Loucy (cell line): ENCODE measurements around the gene DTYMK.

Source experiments
- H2AFZ ChIP-seq: fragments of 200-600 bp; sonication (generic); 2 replicates; pipeline ENCODE4 v1.6.0; 2016; ENCODE audit warnings: antibody characterized with exemption, mild to moderate bottlenecking, low read length, moderate library complexity
- H3F3A ChIP-seq: fragments of 200-600 bp; 2 replicates; pipeline ENCODE4 v1.6.0; 2016; ENCODE audit warnings: antibody characterized with exemption, low read depth, mild to moderate bottlenecking
- H3K27me3 ChIP-seq: fragments of 200-600 bp; sonication (generic); 2 replicates; pipeline ENCODE4 v1.6.1; 2014; ENCODE audit warnings: low read length, mild to moderate bottlenecking; ENCODE audit not compliant: insufficient read depth, poor library complexity, severe bottlenecking
- H3K36me3 ChIP-seq: fragments of 200-600 bp; sonication (generic); 2 replicates; pipeline ENCODE4 v1.6.1; 2016; ENCODE audit warnings: low read length; ENCODE audit not compliant: insufficient read depth
- H3K4me1 ChIP-seq: fragments of 200-600 bp; sonication (generic); 2 replicates; pipeline ENCODE4 v1.5.1; 2014; ENCODE audit warnings: low read length, mild to moderate bottlenecking; ENCODE audit not compliant: insufficient read depth, poor library complexity, severe bottlenecking
- H3K4me2 ChIP-seq: fragments of 200-600 bp; sonication (generic); 2 replicates; pipeline ENCODE4 v1.6.0; 2014; ENCODE audit warnings: antibody characterized with exemption, low read length, low read depth, mild to moderate bottlenecking; ENCODE audit not compliant: poor library complexity, severe bottlenecking
- H3K4me3 ChIP-seq: fragments of 200-600 bp; sonication (generic); 2 replicates; pipeline ENCODE4 v1.5.1; 2014; ENCODE audit warnings: low read length, mild to moderate bottlenecking, mixed read lengths; ENCODE audit not compliant: poor library complexity, severe bottlenecking
- H3K79me2 ChIP-seq: fragments of 200-600 bp; sonication (generic); 2 replicates; pipeline ENCODE4 v1.6.1; 2014; ENCODE audit warnings: low read length; ENCODE audit not compliant: insufficient read depth
- H3K9ac ChIP-seq: fragments of 200-600 bp; sonication (generic); 2 replicates; pipeline ENCODE4 v1.6.0; 2014; ENCODE audit warnings: mild to moderate bottlenecking, low read depth, low read length, moderate library complexity; ENCODE audit not compliant: poor library complexity, severe bottlenecking
- H3K9me2 ChIP-seq: fragments of 200-600 bp; sonication (generic); replicated peaks from 2 replicates; pipeline ENCODE4 v1.6.1; 2016; ENCODE audit warnings: low read depth, low read length, mixed read lengths
- H3K9me3 ChIP-seq: fragments of 200-600 bp; sonication (generic); 2 replicates; pipeline ENCODE4 v1.6.1; 2014; ENCODE audit warnings: mild to moderate bottlenecking, antibody characterized with exemption, low read length, low read depth; ENCODE audit not compliant: insufficient read depth
- H4K20me1 ChIP-seq: fragments of 200-600 bp; sonication (generic); 2 replicates; pipeline ENCODE4 v1.6.0; 2014; ENCODE audit warnings: antibody characterized with exemption, low read length, mild to moderate bottlenecking; ENCODE audit not compliant: insufficient read depth, poor library complexity, severe bottlenecking
- CTCF ChIP-seq: fragments of 200-600 bp; sonication (generic); conservative IDR thresholded peaks from 2 replicates; pipeline ENCODE4 v1.5.1; 2014; ENCODE audit warnings: mild to moderate bottlenecking, antibody characterized with exemption, low read length
- EZH2phosphoT487 ChIP-seq: fragments of 200-600 bp; IDR thresholded peaks from 2 replicates; pipeline ENCODE4 v1.6.1; 2018; ENCODE audit warnings: antibody characterized with exemption, mild to moderate bottlenecking, moderate library complexity, borderline replicate concordance

Gene DTYMK

GRCh38 chr2:241677392-241677791 is 9.2 kb downstream of the DTYMK start:
- Histone ChIP-seq H3K4me2 (no peak overlapping the region), H3F3A (no peaks in the 10 kb centered on the region), H3K9ac (no peak overlapping the region), H3K79me2 (peaks cover 2% of the 10 kb centered on the region; the same call in 1 of the 2 replicates), H3K4me1 (no peaks in the 10 kb centered on the region), H4K20me1 (no peaks in the 10 kb centered on the region), H3K27me3 (no peaks in the 10 kb centered on the region), H2AFZ (no peak overlapping the region), H3K9me2 (no peaks in the 10 kb centered on the region), H3K36me3 (peaks cover 48% of the 10 kb centered on the region; the same call in 1 of the 2 replicates), H3K4me3 (no peak overlapping the region), H3K9me3 (no peaks in the 10 kb centered on the region)
- TF ChIP-seq CTCF (no peak), EZH2phosphoT487 (no peak)

GRCh38 chr2:241676665-241677064 is 9.9 kb downstream of the DTYMK start:
- Histone ChIP-seq H3K36me3 (peaks cover 53% of the 10 kb centered on the region; the same call in 1 of the 2 replicates), H3F3A (no peaks in the 10 kb centered on the region), H3K27me3 (no peaks in the 10 kb centered on the region), H4K20me1 (no peaks in the 10 kb centered on the region), H3K4me2 (no peak overlapping the region), H3K4me1 (no peaks in the 10 kb centered on the region), H3K79me2 (no peaks in the 10 kb centered on the region), H3K9ac (no peak overlapping the region), H3K9me2 (no peaks in the 10 kb centered on the region), H3K4me3 (no peak overlapping the region), H2AFZ (no peak overlapping the region), H3K9me3 (no peaks in the 10 kb centered on the region)
- no peak for TF ChIP-seq EZH2phosphoT487
- no peak for TF ChIP-seq CTCF

- Histone ChIP-seq H3K9ac (no peak overlapping the region), H3K4me2 (no peak overlapping the region), H3K27me3 (no peaks in the 10 kb centered on the region), H3K4me1 (no peaks in the 10 kb centered on the region), H3K79me2 (no peaks in the 10 kb centered on the region), H3K9me2 (no peaks in the 10 kb centered on the region), H3K4me3 (no peak overlapping the region), H3K36me3 (peaks cover 55% of the 10 kb centered on the region; the same call in 1 of the 2 replicates), H3K9me3 (no peaks in the 10 kb centered on the region), H3F3A (no peaks in the 10 kb centered on the region), H4K20me1 (no peaks in the 10 kb centered on the region), H2AFZ (no peak overlapping the region)
- TF ChIP-seq CTCF = no peak
- TF ChIP-seq EZH2phosphoT487 = no peak
Observed at GRCh38 chr2:241675885-241676284, 10.7 kb downstream of the DTYMK start.
